Activated gamma-delta T cell treated with anti-CD3 and anti-CD28 coated beads, Interleukin-2, amount 50 U/mL, for 16 hours (primary cell): Measurements from ENCODE around the gene IFT81.
"Not testable (repeated sequence)": the region's sequence is repeated elsewhere in the genome, so short reads cannot be mapped to it uniquely, and the experiment has no call there.

ENCODE experiments used
- DNase-seq: peaks from one replicate; pipeline ENCODE4 v3.0.0-alpha.2; 2020; ENCODE audit warnings: low read depth

Gene IFT81

DNA sequence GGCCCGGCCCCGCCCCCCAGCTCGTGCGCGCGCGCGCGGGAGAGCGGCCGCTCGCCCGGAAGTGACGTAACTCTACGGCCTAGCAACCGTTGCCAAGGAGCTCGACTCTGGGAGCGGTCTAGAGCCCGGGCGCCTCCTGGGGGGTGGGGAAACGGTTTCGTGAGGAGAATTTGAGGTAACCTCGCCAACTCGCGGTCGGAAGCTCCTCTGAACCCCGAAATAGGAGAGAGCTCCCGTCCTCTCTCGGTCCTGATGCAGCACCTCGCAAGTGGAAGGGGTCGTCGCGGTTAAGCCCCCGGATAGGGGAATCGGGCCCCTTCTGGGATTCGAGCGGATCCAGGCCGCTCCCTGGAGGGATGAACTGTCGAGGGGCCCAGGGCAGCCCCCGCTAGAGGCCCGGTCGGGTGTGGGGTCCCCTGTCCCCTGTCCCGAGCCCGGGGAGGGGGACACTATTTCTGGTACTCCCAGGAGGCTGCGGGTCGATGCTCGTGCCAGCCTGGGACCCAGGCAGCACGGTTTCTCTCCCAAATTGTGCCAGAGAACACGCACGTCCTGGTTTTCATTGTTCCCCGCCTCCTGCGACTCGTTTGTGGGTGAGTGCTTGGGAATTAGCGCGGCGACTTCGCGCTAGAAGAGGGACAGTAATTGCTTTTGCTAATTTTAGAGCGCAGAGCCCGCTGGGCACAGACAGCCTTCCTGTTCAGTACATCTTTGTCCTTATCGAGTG, at the start of gene IFT81:
Gene IFT81 (plus strand): TSS at position 89 of the 727 bp plus-strand sequence. CDS start 3,024 bp downstream, outside the sequence.
- DNase-seq: peak; percentile 94

DNA sequence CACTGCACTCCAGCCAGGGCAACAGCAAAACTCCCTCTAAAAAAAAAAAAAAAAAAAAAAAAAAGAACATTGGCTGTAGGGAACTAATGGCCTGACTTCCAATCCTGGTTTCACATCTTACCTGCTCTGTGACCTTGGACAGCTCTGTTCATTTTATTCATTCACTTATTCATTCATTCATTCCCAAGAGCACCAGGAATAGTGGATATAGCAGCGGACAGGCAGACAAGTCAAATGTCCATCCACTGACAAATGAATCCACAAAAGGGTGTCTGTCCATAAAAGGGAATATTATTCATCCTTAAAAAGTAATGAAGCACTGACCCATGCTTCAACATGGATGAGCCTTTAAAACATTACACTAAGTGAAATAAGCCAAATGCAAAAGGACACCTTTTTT, 48.3 kb upstream of the IFT81 start:
- DNase-seq: no peak

DNA sequence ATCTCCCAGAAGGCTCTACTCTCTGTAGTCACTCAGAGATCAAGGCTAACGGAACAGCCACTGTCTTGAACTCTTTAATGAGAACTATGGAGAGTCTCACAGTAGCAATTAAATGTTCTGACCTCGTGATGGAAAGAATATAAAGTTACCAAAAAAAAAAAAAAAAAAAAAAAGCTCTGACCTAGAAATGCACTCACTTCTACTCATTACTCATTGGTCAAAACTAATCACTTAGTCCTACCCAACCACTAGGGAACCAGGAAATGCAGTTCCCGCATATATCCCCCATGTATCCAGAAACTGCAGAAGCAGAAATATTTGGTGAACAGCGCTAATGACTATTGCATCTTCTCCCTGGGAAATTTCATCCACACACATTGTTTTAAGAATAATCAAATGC, 46.4 kb upstream of the IFT81 start:
- DNase-seq: no peak

DNA sequence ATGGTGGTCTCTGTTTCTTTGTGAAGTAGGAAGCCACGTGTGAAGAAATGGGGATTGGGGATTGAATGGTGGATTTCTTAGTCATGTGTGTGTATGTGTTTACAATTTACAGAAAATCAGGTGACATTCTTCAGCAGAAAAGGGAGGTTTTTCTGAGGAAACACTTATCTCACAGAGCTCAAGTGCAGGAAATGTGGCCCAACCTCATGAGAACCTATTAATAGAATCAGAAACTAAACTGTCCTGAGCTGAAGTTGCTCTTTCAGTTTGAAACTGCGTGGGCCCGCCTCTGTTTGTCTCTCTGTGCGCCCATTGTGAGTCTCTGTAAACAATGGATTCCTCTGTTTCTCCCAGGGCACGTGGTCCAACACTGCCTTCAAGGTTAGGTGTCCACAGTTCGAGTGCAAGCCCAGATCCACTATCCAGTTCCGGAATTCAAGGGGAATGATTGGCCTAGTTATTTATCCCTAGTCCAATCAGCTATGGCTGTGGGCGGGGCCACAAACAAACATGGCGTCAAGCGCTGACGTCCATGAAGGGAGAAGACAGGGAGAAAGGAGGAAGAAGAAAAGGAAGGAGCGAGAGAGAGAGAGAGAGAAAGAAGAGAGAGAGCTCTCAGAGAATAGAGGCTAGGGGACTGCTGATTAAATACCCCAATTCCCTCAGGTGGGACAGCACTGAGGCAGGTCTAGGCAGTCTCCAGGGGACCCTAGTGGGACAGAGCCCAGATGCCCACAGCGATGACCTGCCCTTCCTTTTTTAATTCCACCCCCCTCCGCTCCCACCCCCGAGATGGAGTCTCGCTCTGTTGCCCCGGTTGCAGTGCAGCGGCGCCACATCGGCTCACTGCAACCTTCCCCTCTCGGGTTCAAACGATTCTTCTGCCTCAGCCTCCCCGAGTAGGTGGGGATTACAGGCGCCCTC, 44.4 kb upstream of the IFT81 start:
- peak; percentile 59 for DNase-seq

- DNase-seq: no peak
These were observed 43.7 kb upstream of the IFT81 start for GRCh38 chr12:110080410-110080809.

DNA sequence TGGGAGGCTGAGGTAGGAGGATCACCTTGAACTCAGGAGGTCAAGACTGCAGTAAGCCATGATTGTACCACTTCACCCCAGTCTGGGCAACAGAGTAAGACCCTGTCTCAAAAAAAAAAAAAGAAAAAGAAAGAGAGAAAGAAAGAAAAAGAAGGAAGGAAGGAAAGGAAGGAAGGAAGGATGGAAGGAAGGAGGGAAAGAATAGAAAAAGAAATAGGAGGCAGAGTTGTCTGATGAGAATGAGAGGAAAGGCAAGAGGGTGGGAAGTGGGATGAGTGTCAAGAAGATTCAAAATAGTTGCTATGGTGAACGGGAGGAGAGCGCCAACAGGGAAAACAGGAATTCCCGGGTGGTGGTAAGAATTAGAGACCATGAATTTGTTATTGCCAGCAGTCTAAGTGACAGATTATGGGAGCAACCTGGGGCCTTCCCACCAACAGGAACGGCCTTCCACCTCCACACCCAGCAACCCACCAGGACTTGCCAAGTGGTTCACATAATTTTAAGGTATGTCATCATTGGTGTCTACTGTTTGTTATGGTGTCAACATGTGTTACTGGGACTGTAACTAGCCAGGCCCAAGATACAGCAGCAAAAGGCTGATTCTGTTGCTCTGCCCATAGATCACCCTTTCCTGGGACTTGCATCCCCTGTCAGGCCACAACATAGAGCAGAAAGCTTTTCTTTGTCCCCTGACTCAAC, 39.7 kb upstream of the IFT81 start:
- no peak for DNase-seq

DNA sequence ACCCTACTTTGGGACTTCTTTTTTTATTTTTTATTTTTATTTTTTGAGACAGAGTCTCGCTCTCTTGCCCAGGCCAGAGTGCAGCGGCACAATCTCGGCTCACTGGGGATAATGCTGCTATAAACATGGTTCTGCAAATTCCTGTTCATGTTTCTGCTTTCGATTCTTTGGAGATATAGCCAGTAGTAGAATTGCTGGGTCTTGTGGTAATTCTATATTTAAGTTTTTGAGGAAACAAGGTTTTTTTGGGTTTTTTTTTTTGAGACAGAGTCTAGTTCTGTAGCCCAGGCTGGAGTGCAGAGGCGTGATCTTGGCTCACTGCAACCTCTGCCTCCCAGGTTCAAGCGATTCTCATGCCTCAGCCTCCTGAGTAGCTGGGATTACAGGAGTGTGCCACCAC, 35.9 kb upstream of the IFT81 start:
- not testable (repeated sequence) for DNase-seq

DNA sequence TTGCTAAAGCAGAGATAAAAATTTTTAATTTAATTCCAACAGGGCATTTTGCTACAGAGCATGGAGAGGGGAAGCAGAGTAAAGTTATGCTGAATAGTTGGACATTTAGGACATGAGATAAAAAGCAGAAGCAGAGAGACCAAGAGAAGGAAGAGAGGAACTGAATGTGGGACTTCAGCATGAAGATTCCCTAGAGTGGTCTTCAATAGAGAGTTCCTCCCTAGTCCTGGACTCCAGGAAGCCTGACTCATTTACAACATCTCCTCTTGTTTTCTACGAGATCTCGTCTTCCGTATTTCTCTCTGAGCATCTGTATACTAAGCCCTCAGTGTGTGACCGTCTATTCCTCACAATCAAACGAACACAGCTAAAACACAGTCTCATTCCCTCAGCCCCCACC, 35.2 kb upstream of the IFT81 start:
- no peak for DNase-seq

GRCh38 chr12:110090266-110091135, 33.7 kb upstream of the IFT81 start:
- DNase-seq: no peak

GRCh38 chr12:110091136-110091711, 32.9 kb upstream of the IFT81 start:
- no peak for DNase-seq

GRCh38 chr12:110093631-110094311, 30.4 kb upstream of the IFT81 start:
- no peak for DNase-seq

GRCh38 chr12:110100315-110100970, 23.7 kb upstream of the IFT81 start:
- DNase-seq: peak; percentile 34

- no peak for DNase-seq
These were observed 21.9 kb upstream of the IFT81 start for GRCh38 chr12:110102255-110102654.

DNA sequence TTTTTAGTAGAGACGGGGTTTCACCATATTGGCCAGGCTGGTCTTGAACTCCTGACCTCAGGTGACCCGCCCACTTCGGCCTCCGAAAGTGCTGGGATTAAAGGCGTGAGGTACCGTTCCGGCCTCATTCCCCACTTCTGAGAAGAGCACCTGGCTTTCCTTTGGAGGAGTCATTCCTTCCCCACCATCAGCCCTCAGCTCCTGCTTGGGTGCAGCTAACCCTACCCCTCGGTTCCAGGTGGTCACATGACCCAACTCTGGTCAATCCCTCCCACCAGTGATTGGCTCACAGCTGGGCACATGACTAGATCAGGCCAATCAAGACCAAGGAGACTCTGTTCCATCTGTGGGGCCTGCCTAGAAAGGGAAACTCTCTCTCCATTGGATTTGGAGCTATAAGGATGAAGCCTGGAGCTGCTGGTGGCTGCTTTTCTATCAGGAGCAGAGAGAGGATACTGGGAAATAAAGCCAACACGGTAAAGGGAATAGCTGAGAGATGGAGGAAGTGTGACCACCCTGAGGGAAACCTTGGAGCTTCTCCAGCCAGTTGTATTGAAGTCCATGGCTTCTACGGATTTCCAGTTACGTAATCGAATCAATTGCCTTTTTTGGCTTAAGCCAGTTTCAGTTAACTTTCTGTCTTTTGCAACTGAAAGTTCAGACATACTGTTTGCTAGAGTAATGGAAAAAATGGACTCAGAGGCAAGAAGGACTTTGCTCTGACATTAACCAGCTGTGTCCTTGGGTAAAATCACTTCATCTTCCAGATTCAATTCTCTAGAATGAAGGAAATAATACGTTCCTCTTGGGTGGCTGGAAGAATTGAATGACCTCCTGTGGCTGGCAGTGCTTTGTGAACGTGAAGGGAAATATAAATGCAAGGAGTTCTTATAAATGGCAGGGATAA, 19.7 kb upstream of the IFT81 start:
- no peak for DNase-seq

DNA sequence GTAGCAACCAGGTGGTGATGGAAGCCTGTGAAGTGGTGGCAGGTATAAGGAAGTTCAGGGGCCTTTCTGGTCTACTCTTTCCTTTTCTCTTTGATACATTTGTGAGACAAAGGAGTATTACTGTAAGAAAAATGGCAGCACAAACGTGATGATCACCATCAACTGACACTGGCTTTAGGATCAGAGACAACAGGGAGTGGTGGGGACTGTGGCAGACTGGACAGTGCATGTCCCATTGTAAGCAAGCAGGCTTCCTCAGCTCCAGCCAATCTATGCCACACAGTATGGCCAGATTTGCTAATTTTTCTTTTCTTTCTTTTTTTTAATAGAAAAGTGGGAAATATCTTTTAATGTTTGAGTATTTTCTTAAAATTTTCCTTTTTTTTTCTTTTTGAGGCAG, 19.0 kb upstream of the IFT81 start:
- no peak for DNase-seq

DNA sequence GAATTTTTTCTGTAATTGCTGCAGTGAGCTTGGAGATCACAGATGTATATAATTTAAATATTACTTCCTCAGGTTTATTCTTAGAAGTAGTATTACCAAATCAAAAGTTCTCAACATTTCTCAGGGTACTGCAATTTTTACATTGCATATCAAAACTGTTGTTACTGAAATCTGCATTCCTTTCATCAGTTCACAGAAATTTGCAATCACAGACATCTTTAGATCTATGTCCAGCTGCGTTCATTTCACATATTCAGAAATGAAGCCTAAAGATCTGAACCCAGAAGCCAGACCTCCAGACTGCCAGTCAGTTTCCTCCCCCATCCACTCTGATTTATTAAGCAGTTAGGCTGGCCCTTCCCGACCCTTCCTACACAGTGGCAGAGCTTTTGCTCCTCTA, 18.2 kb upstream of the IFT81 start:
- no peak for DNase-seq

GRCh38 chr12:110107369-110108281, 16.5 kb upstream of the IFT81 start:
- DNase-seq: no peak
